CD4-positive, alpha-beta T cell treated with Interferon gamma for 1 hour (primary cell): ENCODE data around the gene RBM10.
"Not testable (repeated sequence)": the region's sequence is repeated elsewhere in the genome, so short reads cannot be mapped to it uniquely, and the experiment has no call there.

Source experiments
- DNase-seq: peaks from one replicate; pipeline ENCODE4 v3.0.0-alpha.2; 2020

The RBM10 gene, protein sequence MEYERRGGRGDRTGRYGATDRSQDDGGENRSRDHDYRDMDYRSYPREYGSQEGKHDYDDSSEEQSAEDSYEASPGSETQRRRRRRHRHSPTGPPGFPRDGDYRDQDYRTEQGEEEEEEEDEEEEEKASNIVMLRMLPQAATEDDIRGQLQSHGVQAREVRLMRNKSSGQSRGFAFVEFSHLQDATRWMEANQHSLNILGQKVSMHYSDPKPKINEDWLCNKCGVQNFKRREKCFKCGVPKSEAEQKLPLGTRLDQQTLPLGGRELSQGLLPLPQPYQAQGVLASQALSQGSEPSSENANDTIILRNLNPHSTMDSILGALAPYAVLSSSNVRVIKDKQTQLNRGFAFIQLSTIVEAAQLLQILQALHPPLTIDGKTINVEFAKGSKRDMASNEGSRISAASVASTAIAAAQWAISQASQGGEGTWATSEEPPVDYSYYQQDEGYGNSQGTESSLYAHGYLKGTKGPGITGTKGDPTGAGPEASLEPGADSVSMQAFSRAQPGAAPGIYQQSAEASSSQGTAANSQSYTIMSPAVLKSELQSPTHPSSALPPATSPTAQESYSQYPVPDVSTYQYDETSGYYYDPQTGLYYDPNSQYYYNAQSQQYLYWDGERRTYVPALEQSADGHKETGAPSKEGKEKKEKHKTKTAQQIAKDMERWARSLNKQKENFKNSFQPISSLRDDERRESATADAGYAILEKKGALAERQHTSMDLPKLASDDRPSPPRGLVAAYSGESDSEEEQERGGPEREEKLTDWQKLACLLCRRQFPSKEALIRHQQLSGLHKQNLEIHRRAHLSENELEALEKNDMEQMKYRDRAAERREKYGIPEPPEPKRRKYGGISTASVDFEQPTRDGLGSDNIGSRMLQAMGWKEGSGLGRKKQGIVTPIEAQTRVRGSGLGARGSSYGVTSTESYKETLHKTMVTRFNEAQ

DNA sequence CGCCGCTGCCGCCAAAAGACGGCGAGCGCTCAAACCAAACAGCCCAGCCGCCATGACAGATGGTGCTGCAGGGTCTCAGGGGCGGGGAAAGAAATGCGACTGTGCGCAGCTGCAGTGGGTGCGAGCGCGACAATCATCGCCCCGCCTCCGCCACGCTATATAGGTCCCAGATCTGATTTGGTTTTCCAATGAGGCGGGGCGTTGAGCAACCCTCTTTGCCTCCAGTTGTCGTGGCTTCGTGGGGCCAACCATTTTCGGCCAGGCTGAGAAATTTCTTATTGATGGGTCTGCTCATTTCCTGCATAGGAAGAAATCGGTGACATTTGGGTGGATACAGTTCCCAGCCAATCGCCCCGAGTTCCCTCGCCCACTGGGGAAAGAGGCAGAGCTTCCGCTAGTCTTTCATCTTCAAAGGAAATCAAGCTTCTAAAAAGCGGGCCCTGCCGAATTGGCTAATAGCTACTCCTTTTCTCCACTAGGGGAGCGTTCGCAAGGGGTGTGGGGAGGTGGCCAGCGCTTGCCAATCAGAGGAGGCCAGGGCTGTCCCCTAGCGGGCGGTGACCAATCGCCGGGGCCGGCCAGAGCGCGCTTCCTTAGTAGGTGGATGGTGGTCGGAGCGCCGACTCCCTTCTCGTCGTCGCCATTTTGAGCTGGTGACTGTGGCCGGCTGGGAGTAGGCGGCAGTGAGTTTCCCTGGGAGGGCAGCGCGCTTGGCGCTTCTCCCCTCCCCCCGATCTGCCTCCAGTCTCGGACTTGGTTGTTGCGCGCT is at the start of gene RBM10, which contains the start of gene NDUFB11:
Gene RBM10 (plus strand): TSS at position 596 of the 769 bp plus-strand sequence. CDS start 2,261 bp downstream, outside the sequence.
Gene NDUFB11 (minus strand): TSS at position 77 of the 769 bp plus-strand sequence. CDS start 23 bp downstream, at position 54.
- peak; percentile 93 for DNase-seq

DNA sequence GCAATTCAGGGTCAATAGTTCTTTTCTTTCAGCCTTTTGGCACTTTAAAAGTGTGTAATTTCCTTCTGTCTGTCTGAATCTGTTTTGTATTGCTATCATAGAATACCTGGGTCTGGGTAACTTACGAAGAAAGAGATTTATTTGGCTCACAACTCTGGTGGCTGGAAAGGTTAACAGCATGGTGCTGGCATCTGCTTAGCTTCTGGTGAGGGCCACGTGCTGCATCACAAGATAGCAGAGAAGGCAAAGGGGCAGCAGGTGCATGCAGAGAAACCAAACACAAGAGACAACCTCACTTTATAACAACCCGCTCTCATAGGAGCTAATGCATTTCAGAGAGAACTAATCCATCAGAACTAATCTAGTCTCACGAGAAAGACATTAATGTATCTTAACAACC is 48.0 kb upstream of the RBM10 start:
- no peak for DNase-seq

DNA sequence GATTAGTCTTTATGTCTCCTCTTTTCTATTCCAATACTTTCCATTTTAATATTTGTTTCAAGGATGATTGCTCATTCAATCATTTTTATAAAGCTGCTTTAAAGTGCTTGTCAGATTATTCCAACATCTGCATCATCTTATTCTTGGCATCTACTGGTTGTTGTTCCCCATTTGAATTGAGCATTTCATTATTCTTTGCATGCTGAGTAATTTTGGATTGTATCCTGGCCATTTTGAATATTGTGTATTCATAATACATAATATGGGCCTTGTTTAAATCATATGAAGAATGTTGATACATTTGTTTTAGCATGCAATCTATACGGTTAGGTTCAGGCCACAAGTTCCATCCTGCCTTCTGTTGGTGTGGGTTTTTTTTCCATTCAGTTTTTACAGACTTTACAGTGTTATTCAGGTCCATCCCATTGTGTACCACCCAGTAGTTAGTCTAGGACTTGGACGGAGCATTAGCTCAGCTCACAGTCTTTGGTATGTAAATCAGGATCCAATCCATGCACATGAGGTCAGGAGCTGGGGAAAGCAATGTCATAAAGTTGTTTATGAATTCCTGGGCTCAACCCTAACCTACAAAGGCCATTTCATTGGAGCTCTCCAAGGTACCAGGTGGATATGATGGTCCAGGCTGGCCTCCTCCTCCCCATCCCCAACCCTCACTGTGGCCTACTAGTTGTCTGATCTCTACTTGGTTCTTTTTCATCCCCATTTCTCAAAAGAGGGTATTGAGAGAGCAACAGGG is 46.5 kb upstream of the RBM10 start:
- DNase-seq, result no peak

DNA sequence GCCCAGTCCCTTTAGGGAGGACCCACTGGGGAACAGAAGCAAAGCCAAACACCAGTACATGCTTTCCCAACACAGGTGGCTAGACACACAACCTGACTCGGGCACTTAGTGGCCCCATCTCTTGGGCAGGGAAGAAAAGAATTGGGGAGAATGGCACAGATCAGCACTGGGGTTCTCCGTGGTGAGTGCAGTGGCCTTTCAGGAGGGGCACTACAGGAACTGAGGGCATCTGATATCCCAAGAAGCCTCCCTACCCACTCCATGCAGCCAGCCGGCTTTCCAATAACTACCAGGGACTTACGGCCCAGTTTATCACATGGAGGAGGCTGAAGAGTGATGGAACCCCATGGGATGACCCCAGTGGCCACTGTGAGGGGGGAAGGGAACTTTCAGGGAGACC is 43.8 kb upstream of the RBM10 start:
- no peak for DNase-seq

DNA sequence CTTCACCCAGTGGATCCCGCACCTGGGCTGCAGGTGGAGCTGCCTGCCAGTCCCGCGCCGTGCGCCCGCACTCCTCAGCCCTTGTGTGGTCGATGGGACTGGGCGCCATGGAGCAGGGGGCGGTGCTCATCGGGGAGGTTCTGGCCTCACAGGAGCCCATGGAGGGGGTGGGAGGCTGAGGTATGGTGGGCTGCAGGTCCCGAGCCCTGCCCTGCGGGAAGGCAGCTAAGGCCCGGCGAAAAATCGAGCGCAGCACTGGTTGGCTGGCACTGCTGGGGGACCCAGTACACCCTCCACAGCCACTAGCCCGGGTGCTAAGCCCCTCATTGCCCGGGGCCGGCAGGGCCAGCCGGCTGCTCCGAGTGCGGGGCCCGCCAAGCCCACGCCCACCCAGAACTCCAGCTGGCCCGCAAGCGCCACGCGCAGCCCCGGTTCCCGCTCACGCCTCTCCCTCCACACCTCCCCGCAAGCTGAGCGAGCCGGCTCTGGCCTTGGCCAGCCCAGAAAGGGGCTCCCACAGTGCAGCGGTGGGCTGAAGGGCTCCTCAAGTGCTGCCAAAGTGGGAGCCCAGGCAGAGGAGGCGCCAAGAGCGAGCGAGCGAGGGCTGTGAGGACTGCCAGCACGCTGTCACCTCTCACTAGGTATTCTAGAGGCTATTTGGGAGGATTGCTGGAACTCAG is 33.9 kb upstream of the RBM10 start:
- DNase-seq, result not testable (repeated sequence)

DNA sequence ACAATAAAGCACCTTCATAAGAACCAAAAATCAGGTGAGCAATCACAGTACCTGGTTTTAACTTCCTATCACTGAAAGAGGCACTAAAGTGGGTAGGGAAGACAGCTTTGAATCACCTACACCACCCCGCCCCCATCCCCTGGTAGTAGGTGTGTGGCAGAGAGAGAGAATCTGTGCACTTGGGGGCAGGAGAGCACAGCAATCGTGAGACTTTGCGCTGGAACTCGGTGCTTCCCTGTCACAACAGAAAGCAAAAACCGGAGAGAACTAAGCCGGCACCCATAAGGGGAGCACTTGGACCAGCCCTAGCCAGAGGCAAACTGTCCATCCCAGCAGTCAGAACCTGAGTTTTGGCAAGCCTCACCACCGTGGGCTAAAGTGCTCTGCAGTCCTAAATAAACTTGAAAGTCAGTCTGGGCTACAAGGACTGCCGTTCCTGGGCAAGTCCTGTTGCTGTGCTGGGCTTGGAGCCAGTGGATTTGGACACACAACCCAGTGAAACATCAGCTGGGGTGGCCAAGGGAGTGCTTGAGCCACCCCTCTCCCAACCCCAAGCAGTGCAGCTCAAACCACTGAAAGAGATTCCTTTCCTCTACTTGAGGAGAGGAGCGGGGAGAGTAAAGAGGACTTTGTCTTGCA is 32.6 kb upstream of the RBM10 start:
- DNase-seq, result no peak

DNA sequence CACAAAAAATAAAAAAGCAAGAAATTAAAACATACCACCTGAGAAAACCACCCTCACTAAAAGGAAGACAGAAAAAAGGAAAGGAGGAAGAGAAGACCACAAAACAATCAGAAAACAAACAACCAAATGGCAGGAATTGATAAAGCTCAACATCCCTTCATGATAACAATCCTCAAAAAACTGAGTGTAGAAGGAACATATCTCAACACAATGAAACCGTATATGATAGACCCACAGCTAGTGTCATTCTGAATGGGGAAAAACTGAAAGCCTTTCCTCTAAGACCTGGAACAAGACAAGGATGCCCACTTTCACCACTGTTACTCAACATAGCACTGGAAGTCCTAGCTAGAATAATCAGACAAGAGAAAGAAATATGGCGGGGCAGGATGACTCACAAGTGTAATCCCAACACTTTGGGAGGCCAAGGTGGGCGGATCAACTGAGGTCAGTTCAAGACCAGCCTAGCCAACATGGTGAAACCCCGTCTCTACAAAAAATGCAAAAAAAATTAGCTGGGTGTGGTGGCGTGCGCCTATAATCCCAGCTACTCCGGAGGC is 28.4 kb upstream of the RBM10 start:
- not testable (repeated sequence) for DNase-seq

DNA sequence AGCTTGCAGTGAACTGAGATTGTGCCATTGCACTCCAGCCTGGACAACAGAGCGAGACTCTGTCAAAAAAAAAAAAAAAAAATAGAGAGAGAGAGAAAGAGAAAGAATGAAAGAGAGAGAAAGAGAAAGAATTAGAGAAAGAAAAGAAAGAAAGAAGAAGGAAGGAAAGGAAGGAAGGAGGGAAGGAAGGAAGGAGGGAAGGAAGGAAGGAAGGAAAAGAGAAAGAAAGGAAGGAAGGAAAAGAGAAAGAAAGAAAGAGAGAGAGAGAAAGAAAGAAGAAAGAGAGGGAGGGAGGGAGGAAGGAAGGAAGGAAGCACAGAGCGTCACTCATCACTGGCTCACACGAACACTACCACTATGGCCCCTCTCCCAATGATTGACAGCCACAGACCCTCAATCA is 20.6 kb upstream of the RBM10 start:
- DNase-seq, result not testable (repeated sequence)

DNA sequence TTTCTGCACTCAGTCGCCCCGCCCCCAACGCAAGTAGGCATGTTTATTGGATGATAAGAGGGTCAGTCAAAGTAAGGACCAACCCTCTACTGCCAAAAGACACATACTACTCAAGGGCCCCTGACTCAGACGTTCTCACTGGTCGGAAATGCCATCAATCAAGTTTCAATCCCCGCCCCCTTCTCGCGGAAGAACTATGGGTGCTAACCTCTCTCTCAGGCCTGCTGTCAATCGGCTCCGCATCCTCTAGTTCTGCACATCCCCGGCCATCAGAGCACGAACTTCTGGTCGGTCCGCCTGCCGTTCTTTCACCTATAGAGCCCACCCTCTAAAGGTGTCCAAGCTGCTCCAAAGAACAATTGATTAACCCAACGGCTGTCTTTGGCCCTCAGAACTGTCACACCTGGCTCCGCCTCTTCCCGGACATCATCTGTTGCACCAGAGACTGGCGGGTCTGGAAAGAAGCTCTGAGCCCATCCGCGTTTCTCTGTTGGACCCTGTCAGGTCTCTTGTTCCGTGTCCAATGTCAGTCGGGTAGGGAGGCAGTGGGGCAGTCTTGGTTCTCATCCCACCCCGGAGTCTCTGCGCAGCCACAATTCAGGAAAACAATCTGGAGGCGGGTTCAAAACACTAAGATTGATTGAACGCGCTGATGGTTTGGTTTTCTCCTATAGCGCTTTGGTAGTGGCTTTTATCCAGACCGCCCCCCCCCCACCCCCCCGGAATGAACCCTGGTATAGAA is 15.7 kb upstream of the RBM10 start:
- DNase-seq, result peak; percentile 92

DNA sequence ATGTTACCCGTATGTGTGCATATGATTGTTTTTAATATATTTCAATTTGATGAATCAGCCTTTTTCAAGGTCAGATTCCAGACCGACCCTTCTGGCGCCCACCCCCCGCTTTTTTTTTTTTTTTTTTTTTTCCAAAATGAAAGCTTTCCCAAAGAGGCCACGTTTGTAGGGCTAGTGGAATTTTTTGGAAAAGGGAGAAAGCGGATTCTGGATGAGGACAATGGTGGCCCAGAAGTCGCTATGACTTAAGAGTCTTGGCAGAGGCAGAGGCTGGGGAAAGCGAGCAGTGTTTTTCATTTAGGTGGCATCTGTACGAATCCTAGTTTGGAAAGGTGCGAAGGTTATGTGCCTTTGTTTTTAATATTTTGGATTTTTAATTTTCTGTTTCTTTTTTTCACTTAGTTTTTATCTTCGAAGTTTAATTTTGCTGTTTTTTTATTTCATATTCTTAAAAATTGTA is 15.1 kb upstream of the RBM10 start:
- no peak for DNase-seq

DNA sequence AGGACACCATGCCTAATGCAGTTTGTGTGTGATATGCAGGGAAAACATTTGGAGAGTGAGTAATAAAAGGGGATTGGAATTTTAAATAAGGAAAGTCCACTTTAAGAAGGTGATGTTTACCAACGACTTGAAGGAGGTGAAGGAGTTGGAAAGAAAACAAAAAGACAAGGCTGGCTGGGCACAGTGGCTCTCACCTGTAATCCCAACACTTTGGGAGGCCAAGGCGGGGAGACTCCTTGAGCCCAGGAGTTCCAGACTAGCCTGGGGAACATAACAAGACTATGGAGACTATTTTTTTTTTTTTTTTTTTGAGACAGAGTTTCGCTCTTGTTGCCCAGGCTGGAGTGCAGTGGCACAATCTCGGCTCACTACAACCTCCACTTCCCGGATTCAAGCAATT is 11.5 kb upstream of the RBM10 start:
- no peak for DNase-seq

DNA sequence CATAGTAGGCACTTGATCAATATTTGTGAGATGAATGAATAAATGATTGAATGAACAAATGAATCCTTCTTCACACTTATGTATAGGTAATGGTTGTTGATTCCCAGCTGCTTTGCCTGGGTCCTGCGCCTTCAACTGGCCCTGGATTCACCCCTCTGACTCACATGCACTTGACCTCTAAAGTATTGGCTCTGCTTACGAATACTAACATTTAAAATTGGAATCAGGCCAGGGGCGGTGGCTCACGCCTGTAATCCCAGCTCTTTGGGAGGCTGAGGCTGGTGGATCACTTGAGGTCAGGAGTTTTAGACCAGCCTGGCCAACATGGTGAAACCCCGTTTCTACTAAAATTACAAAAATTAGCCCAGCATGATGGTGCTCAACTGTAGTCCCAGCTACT is 9.4 kb upstream of the RBM10 start:
- not testable (repeated sequence) for DNase-seq

DNA sequence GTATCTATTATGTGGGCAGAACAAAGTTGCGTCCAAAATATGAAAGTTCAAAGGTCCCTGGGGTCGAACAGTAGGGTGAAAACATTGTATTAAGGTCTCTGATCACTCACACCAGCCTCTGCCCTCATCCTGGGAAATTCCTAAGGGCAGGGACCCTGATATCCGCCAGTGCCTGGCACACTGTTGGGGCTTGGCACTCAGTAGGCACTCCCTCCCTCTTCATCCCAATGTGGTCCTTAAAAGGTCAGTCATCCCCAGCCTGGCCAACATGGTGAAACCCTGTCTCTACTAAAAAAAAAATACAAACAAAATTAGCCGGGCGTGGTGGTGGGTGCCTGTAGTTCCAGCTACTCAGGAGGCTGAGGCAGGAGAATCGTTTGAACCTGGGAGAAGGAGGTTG is 6.8 kb upstream of the RBM10 start:
- DNase-seq, result no peak

DNA sequence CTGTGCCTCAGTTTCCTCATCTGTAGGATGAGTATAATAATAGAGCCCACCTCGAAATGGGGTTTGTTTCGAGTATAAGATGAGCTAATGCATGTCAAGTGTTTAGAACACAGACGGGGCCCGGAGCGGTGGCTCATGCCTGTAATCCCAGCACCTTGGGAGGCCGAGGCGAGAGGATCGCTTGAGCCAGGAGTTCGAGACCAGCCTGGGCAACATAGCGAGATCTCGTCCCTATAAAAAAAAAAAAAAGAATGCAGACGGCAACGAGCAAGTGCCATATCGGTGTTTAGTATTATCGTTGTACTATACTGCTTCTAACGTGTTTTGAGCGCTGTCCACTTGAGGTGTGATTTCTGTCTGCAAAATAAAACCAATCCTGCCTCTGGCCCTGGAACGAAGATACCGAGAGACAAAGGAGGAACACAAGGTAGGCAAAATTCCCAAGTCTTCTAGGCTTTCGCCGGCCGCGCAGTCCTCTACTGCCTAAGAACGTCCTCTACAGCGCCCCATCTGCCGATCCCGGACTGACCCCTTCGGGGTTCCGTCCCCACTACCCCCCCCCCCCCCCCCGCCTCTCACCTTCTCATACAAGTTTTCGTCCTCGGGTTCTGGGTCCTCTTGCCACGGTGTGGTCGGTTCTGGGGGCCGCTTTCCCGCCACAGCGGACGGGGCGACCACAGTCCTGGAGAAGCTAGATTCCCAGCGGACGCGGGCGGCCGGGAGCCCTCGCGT is 961 bp upstream of the RBM10 start:
- no peak for DNase-seq

DNA sequence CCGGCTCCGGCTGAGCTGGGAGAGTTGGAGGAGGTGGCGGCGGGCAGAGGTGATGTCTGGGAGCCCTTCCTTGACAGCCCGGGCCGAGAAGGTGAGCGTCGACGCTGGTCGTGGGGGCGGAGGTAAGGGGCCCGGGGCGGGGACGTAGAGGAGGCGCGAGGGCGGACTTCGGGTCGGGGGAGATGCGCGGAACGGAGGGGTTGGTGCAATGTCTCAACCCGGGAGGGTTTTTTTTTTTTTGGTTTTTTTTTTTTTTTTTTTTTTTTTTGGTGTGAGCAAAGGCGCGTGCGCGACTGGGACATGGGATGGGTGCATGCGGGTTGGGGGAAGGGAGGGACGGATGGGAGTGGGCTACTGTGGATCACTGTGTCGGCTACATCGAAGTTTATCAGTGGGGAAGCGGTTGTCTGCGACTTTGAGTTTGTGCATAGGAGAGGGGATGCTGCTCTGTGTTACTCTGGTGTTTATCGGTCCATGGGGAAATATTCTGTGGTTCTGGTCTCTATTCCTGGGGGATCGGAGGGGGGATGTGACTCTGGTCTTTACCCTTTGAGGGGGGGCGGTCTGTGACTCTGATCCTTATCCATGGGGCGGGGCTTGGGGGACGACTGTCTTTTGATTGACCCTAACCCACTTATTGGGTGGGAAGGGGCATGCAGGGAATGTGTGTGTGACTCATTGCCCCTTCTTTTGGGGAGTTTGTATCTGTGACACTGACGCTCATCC is 537 bp downstream of the RBM10 start:
- DNase-seq, result no peak

DNA sequence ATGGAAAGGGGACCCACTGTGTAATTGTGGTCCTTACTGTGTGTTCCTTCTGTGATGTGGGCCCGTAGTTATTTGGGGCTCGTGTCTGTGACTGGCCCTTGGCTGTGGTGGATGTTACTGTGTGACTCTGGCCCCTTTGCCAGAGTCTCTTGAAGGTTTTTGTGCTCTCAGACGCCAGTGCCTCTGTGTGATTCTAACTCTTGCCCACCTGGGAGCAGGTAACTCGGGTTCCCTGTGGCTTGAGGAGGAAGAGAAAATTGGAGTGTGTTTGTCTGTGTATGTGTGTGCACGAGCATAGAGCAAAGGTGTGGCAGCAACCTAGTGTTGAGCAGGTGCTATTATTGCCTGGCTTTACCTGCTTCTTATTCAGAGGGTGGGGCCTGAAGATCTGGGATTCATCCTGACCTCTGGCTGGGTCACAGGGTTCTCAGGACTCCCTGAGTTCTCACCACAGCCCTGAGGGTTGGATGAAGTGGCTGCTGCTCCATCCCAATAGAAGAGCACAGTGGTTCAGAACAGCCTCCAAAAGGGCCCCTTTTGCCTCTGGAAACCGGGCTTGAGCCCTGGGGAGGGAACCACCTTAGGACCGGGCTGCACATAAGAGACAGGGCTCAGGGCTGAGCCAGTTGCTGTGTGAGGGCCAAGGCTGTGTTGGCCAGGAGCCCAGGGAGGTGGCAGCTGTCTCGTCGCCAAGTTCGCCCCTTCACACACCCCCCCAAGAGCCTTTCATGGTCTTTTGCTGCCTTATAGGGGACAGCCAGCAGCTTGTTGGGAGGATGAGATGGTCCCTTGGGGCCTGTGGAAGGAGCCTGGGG is 1.3 kb downstream of the RBM10 start:
- DNase-seq, result no peak
